Medulla oblongata (tissue), 1 donor: ENCODE data around the gene ZNF292.
"Not testable (repeated sequence)": the region's sequence is repeated elsewhere in the genome, so short reads cannot be mapped to it uniquely, and the experiment has no call there.

Source experiments
- DNase-seq: peaks from one replicate; pipeline ENCODE4 v3.0.0-alpha.2; 2015; ENCODE audit errors: extremely low spot score

Gene ZNF292

DNA sequence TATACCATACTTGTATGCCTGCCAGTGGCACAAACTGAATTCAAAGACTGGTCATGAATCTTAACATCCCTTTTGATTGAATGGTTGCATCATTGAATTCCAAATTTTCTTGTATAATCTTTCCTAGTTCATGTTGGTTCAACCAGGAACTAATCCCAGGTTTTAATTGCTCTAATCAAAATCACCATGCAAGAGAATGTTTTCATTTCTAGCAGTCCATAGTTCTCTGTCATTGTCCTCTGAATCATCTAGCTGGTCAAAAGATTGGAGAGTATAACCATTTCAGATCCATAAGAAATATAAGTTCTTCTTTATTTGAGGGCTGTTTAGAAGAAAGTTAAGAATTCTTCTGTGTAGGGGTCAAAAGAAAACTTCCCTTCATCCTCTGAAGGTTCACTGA lies 57.2 kb downstream of the ZNF292 start:
- no peak for DNase-seq

DNA sequence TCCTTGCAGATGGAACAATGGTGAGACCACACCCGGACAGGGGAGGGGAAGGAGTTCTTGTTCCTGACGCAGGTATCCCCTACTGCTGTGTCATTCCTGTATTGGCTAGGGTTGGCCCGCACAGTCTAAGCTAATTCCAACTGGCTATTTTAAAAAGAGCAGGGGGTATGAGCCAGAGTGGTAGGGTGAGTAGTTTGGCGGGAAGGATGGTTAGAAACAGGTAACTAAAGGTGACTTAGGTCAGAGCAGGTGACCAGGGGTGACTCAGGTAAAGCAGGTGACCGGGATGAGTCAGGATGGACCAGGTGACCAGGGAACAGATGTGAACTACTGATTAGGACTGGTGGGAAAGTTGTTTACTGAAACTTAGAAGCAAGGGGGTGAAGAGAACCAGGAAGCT lies 58.0 kb downstream of the ZNF292 start:
- no peak for DNase-seq

DNA sequence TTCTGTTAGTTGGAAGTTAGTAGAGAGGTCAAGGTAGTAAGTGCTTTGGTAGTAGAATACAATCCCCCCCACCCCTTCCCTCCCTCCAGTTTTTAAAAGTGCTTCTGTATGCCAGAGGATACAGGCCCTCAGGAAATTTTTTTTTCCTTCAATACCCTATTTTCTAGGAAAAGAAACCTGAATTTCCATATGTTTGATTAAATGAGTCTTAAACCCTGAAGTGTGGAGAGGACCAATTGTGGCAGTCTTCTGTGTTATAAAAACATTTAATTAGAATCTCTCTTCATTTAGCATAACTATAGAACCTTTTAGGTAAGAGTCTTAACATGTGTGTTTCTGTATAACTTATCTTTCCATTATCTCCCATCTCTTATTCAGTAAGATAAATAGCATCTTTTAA lies 59.5 kb downstream of the ZNF292 start:
- no peak for DNase-seq

DNA sequence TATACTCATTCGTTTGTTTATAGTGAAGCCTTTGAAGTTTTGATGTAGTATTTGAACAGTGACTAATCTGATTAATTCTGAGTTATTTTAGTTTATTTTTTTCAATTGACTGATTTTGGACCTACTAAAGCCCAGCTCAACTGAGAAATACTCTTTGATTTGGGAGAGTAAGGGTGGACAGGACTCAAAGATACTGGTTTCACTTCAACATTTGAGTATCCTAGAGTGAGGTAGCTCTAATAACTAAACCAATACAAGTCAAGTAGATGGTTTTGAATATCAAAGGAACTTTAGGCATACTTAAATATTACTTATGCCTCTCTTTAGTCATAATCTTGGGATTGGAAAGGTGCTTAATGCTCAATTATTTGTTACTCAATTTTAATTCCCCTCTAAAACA lies 65.6 kb downstream of the ZNF292 start:
- DNase-seq, result no peak

DNA sequence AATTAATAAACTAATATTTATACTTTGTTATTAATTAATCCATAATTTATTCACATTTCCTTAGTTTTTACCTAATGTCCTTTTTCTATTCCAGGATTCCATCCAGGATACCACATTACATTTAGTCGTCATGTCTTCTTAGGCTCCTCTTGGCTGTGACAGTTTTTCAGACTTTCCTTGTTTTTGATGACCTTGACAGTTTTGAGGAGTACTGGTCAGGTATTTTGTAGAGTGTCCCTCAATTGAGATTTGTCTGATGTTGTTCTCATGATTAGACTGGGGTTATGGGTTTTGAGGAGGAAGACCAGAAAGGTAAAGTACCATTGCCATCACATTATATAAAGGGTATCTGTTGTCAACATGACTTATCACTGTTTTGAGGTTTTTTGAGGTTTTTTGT lies 67.3 kb downstream of the ZNF292 start:
- DNase-seq, result no peak

- DNase-seq, result no peak
Measured at GRCh38 chr6:87224971-87225370, 69.6 kb downstream of the ZNF292 start.

DNA sequence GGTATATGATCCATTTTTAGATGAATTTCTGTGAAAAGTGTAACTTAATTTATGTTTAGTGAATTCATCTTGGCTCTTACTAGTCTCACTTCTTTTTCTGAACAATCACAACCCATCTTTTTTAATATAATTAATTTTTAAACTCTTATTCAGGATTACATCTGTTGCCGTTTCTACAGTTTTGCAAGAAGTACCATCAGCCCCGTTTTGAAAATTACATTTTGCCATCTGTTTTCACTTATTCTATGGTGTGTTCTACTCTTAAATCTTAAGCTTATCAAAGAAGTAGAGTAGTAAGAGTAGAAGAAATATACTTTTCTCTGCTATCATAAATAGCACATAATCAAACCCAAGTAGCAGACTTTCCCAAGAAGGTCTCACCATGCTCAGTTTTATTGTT lies 70.1 kb downstream of the ZNF292 start:
- no peak for DNase-seq

- DNase-seq, result no peak
Measured at GRCh38 chr6:87225937-87226336, 70.6 kb downstream of the ZNF292 start.

GRCh38 chr6:87230801-87231200 lies 75.4 kb downstream of the ZNF292 start:
- DNase-seq, result no peak

GRCh38 chr6:87237804-87238203 lies 82.4 kb downstream of the ZNF292 start:
- peak; percentile 20 for DNase-seq

DNA sequence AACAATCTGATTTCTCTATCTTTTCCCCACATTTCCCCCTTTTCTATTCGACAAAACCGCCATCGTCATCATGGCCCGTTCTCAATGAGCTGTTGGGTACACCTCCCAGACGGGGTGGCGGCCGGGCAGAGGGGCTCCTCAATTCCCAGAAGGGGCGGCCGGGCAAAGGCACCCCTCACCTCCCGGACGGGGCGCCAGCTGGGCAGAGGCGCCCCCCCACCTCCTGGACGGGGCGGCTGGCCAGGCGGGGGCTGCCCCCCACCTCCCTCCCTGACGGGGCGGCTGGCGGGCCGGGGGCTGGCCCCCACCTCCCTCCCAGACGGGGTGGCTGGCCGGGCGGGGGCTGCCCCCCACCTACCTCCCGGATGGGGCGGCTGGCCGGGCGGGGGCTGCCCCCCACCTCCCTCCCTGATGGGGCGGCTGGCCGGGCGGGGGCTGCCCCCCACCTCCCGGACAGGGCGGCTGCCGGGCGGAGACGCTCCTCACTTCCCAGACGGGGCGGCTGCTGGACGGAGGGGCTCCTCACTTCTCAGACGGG lies 83.8 kb downstream of the ZNF292 start:
- DNase-seq, result not testable (repeated sequence)

DNA sequence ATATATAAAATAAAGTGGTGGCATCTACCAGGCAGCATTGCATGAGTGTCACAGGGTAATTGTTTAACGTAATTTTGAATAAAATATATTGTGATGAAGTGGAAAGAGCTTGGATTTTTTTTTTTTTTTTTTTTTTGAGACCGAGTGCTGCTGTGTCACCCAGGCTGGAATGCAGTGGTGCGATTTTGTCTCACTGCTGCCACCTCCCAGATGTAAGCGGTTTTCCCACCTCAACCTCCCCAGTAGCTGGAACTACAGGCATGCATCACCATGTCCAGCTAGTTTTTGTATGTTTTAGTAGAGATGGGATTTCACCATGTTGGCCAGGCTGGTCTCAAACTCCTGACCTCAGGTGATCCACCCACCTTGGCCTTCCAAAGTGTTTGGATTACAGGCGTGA lies 85.9 kb downstream of the ZNF292 start:
- DNase-seq, result no peak

DNA sequence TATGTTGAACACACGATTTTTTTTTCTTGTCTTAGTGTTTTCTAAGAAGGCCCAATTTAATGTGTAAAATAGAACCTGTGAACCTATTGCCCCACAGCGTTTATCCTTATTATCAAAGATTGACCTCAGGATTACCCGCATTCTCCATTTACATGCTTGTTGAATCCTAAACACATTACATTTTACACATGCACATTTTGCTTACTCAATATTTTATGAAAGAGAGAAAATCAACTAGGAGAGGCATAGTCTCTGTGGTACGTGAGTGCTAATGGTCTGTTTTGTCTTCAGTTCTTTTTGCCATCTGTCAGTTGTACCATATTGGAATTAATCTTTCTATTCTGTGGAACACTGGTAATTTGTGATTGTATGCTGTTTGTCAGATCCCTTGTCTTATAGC lies 86.9 kb downstream of the ZNF292 start:
- DNase-seq, result no peak

GRCh38 chr6:87243812-87244211 lies 88.4 kb downstream of the ZNF292 start:
- DNase-seq, result no peak

GRCh38 chr6:87244380-87244779 lies 89.0 kb downstream of the ZNF292 start:
- DNase-seq, result no peak

GRCh38 chr6:87250019-87250418 lies 94.7 kb downstream of the ZNF292 start:
- DNase-seq, result no peak

DNA sequence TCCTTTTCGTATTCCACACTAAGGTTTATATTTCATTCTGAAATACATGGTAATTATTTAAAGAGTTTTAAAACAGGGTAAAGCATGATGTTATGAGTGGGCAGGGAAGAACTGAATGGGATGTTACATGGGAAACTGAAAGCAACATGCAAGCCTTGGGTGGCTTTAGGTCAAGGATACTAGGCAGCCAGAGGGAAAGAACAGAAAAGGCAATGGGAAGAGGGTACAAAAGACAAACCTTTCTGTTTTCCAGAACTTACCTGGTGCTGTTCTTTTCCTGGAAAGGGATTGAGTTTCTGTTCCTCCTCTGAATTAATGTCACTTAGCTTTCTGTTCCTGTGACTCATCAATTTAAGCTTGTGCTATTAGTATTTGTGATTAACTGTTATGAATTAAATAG lies 95.9 kb downstream of the ZNF292 start:
- DNase-seq, result no peak

GRCh38 chr6:87251725-87252124 lies 96.4 kb downstream of the ZNF292 start:
- DNase-seq, result no peak

DNA sequence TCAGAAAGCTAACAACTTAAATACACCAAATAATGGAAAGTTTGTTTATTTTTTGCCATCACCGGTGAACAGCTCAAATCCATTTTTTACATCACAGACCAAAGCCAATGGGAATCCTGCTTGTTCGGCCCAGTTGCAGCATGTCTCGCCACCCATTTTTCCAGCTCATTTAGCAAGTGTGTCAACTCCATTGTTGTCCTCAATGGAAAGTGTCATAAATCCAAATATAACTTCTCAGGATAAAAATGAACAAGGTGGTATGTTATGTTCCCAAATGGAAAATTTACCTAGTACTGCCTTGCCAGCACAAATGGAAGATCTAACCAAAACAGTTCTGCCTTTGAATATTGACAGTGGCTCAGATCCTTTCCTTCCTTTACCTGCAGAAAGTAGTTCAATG lies 101.7 kb downstream of the ZNF292 start:
- DNase-seq, result no peak

- DNase-seq, result no peak
Measured at GRCh38 chr6:87257565-87257964, 102.2 kb downstream of the ZNF292 start.

DNA sequence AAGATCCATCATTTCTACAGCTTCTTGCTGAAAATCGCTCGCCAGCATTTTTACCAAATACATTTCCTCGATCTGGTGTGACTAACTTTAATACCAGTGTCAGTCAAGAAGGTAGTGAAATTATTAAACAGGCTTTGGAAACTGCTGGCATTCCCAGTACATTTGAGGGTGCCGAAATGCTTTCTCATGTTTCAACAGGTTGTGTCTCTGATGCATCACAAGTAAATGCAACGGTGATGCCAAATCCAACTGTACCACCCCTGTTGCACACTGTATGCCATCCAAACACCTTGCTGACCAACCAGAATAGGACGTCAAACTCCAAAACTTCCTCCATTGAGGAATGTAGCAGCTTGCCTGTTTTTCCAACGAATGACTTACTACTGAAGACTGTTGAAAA lies 102.6 kb downstream of the ZNF292 start:
- no peak for DNase-seq

DNA sequence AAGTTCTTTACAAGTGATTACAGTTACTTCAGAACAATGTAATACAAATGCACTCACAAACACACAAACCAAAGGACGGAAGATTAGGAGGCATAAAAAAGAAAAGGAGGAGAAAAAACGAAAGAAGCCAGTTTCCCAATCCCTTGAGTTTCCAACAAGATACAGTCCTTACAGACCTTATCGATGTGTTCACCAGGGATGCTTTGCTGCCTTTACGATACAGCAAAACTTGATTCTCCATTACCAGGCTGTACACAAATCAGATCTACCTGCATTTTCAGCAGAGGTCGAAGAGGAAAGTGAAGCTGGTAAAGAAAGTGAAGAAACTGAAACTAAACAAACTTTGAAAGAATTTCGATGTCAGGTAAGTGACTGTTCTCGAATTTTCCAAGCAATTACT lies 104.4 kb downstream of the ZNF292 start:
- no peak for DNase-seq

- DNase-seq, result no peak
Measured at GRCh38 chr6:87261534-87261933, 106.2 kb downstream of the ZNF292 start.

DNA sequence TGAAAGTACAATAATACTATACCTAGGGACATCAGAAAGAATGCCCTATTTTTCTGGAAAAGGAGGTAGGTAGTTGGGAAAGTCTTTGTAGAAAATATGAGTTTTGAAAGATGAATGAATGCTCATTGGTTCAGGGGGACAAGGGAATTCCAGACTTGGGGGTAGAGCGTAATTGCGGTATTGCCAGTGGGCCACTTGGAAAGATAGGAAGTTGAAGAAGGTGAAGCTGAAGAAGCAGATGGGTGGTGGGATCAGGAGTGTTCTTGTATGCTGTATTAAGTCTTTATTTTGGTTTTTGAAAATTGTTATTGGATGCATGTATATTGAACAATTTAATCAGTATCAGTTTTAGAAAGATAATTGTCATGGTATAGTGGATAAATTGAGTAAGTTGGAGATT lies 109.1 kb downstream of the ZNF292 start:
- no peak for DNase-seq
